HG02970 (cell line): ENCODE data around the gene ZZZ3.
"Not testable (repeated sequence)": the region's sequence is repeated elsewhere in the genome, so short reads cannot be mapped to it uniquely, and the experiment has no call there.

Source experiments
- ATAC-seq: cut with Tn5 transposase; IDR thresholded peaks from one replicate; pipeline ENCODE4 v1.9.1; 2021; ENCODE audit warnings: mild to moderate bottlenecking, moderate library complexity, moderate number of reproducible peaks; ENCODE audit not compliant: unreplicated experiment, low FRiP score

The ZZZ3 gene

DNA sequence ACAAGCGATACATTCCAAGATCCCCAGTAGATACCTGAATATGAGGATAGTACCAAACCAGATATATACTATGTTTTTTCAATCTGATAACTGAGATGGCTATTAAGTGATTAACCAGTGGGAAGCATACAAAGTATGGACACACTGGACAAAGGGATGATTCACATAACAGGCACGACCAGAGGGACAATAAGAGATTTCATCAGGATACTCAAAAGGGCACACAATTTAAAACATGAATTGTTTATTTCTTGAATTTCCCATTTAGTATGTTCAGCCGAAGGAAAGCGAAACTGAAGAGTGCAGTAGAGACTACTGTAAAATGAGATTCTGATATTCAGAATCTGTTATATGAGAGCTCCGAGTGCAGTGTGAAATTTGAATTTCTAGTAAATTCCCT is 10.6 kb downstream of the ZZZ3 start:
- ATAC-seq = no peak

DNA sequence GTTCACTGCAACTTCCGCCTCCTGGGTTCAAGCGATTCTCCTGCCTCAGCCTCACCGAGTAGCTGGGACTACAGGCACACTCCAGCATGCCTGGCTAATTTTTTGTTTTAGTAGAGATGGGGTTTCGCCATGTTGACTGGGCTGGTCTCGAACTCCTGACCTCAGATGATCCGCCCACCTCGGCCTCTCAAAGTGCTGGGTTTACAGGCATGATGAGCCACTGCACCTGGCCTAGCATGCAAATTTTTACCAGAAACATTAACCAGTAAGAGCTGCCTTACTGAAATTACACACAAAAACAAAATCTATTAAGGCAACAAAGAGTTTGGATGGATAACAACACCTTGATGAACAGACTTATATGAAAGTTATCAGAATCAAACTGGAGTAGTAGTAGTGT is 12.1 kb downstream of the ZZZ3 start:
- ATAC-seq = no peak

GRCh38 chr1:77668924-77669449 is 13.5 kb downstream of the ZZZ3 start:
- ATAC-seq = no peak

DNA sequence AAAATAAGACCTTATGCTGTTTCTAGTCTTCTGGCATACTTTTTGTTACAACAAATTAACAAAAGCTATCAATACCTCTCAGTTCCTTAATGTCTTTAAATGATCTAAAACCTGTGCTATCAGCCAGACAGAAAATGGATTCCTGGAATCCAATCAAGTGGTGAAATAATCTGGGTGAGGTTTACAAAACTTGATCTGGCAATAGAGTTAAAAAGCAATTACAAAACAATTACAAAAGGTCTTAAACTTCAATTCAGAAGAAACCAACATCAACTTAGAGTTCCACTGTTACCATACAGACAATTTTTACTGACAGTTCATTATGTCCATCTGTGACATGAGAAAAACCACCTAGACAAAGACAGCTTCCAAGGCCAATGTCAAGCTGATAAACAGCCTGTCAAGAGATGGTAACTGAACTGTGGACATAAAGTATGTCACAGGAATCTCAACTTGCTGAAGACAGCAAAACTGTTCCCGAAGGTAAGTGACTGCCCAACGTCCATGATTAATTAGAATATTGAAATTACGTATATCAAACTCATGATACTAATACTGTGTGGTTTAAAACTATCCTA is 17.4 kb downstream of the ZZZ3 start:
- no peak for ATAC-seq

GRCh38 chr1:77661696-77662095 is 20.8 kb downstream of the ZZZ3 start:
- no peak for ATAC-seq

DNA sequence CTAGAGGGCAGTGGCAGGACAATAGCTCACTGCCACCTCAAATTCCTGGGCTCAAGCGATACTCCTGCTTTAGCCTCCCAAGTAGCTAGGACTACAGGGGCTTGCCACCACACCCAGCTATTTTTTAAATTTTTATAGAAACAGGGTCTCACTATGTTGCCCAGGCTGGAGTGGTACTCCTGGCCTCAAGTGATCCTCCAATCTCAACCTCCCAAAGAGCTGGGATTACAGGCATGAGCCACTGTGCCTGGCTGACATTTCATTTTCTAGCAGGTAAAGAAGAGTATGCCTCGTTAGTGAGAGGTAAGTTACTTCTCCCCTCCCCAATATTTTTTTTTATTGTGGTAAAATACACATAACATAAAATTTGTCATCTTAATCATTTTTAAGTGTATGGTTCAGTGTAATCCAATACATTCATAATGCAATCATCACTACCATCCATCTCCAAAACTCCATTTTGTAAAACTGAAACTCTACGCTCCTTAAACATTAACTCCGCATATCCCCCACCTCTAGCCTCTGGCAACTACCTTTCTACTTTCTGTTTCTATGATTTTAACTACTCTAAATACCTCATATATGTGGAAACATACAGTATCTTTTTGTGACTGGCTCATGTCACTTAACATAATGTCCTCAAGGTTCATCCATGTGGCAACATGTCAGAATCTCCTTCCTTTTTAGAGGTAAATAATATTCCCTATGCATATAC is 22.4 kb downstream of the ZZZ3 start:
- no peak for ATAC-seq

- ATAC-seq = no peak
Observed at GRCh38 chr1:77658271-77658670, 24.2 kb downstream of the ZZZ3 start.

GRCh38 chr1:77655431-77655974 is 27.0 kb downstream of the ZZZ3 start:
- ATAC-seq = no peak

DNA sequence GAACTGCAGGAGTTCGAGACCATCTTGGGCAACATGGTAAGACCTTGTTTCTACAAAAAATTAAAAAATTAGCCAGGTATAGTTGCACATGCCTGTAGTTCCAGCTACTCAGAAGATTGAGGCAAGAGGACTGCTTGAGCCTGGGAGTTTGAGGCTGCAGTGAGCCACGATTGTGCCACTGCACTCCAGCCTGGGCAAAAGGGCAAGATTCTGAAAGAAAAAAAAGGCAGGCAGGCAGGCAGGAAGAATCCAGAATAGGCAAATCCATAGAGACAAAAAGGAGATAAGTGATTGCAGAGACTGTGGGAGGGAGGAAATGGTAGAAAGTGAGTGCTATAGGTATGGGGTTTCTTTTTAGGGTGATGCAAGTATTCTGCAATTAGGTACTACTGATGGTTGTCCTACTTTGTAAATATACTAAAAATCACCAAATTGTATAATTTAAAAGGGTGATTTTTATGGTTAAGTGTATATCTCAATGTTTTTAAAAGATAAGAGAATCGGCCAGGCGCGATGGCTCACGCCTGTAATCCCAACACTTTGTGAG is 29.4 kb downstream of the ZZZ3 start:
- no peak for ATAC-seq

- no peak for ATAC-seq
Observed at GRCh38 chr1:77652268-77652667, 30.2 kb downstream of the ZZZ3 start.

DNA sequence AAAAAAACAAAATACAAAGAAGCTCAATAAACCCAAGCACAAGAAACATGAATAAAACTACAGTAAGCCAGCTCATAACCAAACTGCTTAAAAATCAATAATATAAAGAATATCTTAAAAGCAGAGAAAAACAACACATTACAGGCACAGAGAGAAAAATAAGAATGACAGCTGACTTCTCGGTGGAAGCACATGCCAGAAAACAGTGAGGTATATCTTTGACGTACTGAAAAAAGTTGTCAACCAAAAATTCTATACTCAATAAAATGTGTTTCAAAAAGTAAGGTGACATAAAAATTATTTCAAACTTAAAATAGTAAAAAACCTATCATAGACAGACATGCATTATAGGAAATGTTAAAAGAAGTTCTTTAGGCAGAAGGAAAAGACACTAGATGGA is 33.3 kb downstream of the ZZZ3 start:
- no peak for ATAC-seq

DNA sequence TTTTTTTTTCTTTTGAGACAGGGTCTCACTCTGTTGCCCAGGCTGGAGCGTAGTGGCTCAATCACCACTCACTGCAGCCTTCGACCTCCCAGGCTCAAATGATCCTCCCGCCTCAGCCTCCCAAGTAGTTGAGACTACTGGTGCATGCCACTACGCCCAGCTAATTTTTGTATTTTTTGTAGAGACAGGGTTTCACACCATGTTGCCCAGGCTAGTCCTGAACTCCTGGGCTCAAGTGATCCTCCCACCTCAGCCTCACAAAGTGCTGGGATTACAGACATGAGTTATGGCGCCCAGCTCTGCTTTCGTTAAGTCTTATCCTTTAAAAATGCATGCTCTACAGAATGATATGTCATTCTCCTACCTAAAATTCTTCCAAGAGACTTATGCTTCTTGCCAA is 36.2 kb downstream of the ZZZ3 start:
- not testable (repeated sequence) for ATAC-seq

- ATAC-seq = no peak
Observed at GRCh38 chr1:77643456-77643855, 39.0 kb downstream of the ZZZ3 start.

DNA sequence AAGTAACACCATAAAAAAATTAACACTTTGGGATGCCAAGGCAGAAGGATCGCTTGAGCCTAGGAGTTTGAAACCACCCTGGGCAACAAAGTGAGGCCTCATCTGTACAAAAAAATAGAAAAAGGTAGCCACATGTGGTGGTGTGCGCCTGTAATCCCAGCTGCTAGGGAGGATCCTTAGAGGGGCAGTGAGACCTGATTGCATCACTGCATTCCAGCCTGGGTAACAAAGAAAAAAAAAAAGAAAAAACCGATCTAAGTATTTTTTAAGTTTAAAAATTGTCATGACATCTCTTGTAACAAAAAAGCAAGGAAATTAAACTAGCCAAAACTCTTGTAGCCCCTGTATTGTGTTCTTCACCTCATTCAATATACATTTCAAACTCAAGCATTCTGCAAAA is 39.5 kb downstream of the ZZZ3 start:
- no peak for ATAC-seq

DNA sequence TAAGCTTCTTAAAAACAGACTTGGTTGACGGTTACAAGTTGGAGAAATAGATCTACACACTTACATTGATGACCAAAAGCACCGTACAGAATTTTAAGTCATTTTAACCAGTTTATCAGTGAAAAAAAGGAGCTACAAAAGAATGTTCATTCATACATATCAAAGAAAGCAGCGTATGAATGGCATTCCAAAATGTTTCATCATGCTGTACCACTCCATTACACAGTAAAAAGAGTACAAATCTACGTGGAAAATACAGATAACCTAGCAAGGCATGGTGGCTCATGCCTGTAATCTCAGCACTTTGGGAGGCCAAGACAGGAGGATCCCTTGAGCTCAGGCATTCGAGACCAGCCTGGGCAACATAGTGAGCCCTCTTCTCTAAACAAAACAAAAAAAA is 40.3 kb downstream of the ZZZ3 start:
- no peak for ATAC-seq

DNA sequence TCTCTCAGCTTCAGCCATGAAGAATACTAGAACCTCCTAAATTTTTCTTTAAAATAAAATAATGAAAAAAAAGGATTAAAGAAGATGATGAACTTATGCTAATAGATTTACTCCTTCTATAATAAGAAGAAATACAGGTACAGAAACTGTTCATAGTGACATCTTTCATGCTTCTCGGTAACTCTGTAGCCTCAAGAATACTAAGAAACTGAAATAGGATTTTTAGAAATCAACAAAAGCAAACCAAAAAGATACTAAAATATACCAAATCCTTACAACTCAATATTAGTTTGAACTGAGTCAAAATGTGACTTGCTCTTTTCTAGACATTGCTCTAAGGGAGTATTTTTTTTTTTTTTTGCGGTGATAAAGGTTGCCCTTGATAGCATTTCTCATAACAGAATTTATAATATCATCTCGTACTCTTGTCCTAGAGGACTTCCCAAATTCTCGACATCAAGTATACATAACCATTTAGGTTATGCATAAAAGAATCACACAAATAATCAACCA is 42.8 kb downstream of the ZZZ3 start:
- ATAC-seq = no peak

DNA sequence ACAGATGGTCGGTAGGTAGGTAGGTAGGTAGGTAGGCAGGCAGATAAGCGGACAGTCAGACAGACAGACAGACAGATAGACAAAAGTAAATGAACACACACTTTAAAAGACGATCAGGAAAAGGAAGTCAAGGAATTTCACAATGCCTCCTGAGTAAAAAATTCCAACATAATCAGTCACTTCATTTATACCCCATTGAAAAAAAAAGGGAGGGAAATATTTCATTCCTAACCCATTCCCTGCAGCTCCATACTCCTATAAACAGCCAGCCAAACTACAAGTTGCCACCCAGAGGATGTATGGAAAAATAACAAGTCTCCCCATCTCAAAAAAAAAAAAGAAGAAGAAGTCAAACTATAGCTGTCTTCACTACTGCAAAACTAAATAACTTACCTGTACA is 43.4 kb downstream of the ZZZ3 start:
- ATAC-seq = no peak

GRCh38 chr1:77636864-77637263 is 45.6 kb downstream of the ZZZ3 start:
- no peak for ATAC-seq
